NCI-H526 (cell line): Measurements from ENCODE around the gene GRK3.

Experiments
- DNase-seq, 2 experiments: peaks; one replicate each; lab custom pipeline; 2025; lab: John Stamatoyannopoulos, UW

The GRK3 gene

DNA sequence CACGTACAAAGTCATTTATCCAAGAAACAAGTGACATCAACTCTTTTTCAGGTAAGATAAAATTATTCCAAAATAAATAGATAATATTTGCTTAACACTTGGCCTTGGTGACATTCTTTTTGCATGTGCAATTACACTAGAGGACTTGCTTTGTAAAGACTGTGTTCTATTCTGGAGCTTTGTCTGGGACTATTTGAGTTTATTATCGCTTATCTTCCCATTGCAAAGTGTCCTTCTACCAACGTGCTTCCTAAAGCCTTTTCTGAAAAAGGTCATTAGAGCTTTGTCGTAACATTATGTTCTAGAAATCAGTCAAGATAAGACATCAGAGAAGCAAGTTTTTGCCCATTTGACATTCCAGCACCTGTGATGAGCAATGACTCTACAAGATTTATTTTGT is 99.2 kb downstream of the GRK3 start:
- no peak for DNase-seq

- DNase-seq, result no peak
These were observed 101.8 kb downstream of the GRK3 start for GRCh38 chr22:25666308-25666707.

DNA sequence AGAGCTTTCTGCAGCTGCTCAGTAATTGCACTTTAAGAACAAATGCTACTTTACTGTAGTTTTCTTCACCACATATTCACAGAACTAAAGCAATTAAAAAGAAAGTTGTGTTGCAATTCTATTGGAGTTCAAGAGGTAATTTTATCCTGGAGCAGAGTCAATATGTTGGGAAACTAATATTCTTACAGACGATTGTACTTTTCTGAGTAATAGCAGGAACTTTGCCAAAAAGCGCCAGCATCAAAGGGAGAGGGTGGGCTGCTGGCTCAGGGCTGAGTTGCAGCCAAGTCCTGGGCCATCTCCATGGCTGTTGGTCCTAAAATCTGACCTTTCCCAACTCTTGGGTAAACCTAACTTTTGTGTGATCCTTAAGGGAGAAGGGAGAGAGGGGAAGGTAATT is 104.0 kb downstream of the GRK3 start:
- no peak for DNase-seq

DNA sequence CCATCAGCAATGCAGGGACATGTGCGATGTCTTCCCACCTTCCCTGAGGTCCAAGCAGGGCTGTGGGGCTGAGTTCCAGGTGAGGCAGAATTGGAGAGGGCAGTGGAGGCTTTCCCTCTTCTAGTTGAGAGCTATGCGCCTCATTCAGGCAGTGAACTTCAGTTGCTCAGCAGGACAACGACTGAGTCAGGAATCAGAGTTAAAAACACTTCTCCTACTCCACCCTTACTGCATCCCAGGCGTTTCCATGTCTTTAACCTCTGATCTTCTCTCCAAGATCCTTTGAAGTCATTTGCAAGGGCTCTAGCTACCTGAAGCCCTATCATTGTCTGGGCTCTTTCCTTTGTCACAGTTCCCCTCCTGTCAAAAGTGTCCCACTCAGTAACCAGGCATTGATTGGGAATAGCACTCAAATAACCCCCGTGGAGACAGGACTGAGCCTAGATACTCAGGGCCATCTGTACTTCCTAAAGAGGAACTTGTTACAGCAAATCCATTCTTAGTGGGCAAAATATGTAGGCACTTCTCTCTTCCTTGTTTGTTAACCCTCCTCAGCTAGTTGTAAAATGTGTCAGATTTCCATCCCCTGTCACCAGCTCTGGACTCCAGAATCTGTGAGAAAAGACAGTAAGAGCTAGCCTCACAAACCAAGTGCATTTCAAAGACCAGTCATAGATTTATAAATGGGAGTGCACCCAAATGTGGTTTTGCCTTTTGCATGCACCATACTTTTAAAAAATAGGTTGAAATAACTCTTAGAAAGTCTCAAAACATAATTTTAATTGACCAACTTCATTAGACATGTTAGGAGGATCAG is 105.0 kb downstream of the GRK3 start:
- DNase-seq, result no peak

DNA sequence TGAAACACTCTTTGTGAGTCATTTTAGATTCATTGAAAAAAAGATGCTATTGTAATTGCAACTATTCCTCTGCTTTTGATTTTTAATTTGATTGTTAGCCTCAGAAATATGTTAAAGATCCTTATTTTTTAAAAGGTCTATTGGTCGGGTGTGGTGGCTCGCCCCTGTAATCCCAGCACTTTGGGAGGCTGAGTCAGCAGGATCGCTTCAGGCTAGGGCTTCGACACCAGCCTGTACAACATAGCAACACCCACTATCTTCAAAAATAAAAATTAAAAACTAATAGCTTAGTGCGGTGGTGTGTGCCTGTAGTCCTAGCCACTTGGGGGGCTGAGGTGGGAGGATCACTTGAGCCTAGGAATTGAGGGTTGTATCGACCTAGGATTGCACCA is 105.6 kb downstream of the GRK3 start:
- DNase-seq, result no peak

- DNase-seq, result no peak
These were observed 108.0 kb downstream of the GRK3 start for GRCh38 chr22:25672289-25673084.

- DNase-seq, result no peak
These were observed 109.2 kb downstream of the GRK3 start for GRCh38 chr22:25673713-25674112.

DNA sequence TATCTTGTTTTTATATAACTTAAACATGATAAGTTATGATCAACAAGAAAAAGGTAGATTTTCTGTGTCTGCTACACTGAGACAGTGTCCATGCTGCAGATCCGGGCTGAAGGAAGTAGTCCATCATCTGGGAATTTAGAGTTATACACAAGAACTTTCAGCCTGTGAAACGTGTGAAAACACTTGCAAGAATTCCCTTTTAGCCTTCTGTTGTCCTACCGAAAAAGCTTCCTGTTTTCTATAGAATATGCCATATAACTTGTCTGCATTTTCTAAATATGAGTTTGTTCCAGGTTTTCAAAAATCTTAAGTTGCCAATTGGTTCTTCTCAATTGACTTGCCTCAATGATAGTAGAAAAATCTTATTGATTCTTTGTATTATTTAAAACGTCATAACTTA is 113.2 kb downstream of the GRK3 start:
- DNase-seq, result no peak

DNA sequence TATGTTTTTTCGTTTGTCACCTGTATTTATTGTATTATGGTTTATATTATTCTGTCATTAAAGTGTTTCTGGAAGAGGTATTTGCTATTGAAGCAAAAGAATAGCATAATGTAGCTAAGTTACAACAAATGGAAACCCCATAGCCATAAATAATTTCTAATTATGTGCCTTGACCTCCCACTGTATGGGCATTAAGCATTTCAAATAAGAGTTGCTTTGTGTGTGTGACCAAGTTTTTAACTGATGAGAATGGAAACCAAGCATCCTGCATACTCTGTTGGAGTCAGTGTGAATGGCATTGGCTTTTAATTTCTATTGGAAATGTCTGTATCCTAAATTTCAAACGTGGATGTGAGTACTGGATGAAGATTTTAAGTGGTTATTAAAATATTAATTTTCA is 115.6 kb downstream of the GRK3 start:
- DNase-seq, result no peak

- no peak for DNase-seq
These were observed 116.5 kb downstream of the GRK3 start for GRCh38 chr22:25680956-25681355.

DNA sequence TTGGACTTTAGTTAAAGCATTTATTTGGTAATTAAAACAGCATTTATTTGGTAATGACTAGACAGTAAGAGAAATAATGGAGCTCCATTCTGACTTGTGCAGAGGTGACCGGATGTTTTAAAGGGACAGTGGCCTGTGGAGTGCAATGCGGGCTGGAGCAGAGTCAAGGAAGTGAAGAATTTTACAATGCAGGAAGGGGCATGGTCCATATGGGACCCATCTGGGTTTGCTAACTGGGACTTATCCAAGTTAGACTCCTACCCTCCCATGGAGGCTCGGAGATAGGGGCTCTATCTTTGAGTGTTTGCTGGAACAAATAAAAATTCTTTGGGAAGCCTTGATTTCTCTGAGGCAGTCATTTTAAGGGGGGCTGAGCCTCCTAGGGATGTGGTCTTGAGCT is 117.6 kb downstream of the GRK3 start:
- no peak for DNase-seq

- no peak for DNase-seq
These were observed 124.2 kb downstream of the GRK3 start for GRCh38 chr22:25688627-25689026.

DNA sequence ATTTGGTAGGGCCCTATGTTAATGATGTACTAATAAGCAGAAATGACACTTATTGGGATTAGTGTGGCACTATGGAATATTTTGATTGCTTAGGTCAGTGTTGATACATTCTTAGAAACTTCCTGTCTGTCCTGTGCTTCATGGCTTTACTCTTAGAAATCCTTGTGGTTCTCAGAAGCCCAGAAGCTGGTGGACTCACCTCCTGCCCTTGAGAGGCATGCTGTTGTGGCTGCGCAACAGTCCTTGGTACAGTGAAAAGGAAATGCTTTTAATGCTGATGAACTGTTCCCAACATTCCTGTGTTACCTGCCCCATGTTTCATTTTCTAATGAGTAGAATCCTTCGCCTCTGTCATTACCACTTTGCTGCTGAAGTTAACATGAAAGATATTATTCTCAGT is 125.2 kb downstream of the GRK3 start:
- DNase-seq, result no peak

GRCh38 chr22:25690798-25691197 is 126.3 kb downstream of the GRK3 start:
- DNase-seq, result no peak

- DNase-seq, result no peak
These were observed 128.2 kb downstream of the GRK3 start for GRCh38 chr22:25692397-25693267.

DNA sequence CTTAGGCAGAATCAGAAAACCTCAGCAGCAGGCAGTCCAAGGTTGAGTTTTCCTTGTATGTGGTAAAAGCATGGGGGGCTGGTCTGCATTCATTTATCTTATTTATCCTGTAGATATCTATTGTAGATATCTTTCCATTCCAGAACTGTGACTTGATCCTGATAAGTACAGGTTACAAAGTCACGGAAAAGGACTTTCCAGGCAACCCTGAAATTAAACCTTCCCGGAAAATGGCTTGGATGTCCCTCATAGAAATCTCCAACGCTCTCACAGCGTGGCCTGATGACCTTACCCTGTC is 128.7 kb downstream of the GRK3 start:
- no peak for DNase-seq

DNA sequence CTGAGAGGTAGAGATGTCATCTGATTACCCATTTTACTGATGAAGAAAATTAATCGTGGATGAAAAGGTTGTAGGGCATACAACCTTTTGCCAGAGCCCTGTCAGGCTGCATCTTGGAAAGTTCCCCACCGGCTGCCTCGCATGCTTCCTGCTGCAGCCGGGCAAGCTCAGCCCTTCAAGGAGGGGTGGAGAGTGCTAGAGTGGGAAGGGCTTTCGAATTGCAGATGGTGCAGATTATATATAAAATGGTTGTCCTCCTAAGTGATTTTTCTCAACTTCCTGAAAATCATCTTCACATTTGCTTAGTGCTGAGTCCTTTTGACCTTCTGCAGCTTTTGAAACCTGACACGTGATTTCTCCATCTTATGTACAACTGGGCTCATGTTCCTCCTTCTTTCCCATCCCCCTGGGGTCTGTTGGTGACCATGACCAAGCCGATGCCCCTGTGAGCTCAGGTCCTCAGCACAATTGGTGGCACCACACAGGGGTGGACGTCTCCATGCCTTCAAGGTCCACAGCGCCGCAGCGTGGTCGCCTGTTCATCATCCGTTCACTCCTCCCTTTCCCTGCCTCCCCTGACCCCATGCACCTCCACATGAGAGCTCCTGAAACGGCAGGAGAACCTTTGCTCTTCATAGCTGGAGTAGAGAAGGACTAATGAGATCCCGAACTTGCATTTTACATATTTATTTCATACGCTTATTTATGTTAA is 129.9 kb downstream of the GRK3 start:
- DNase-seq, result no peak

DNA sequence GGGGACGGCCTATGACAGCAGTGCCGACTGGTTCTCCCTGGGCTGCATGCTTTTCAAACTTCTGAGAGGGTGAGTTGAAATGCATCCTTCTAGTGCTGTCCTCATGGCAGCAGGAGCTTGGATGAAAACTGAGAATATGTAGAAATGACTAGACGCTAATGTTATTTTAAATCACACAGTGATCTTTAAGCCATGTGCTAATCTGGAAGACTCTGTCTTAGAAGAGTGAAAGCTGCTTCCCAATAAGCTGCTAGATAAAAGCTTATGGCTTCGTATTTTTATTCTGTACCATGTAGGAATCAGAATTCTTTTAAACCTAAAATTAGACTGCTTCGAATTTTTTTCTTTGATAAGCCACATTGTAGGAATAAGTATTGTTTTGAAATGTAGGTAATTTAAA is 130.7 kb downstream of the GRK3 start:
- DNase-seq, result no peak

DNA sequence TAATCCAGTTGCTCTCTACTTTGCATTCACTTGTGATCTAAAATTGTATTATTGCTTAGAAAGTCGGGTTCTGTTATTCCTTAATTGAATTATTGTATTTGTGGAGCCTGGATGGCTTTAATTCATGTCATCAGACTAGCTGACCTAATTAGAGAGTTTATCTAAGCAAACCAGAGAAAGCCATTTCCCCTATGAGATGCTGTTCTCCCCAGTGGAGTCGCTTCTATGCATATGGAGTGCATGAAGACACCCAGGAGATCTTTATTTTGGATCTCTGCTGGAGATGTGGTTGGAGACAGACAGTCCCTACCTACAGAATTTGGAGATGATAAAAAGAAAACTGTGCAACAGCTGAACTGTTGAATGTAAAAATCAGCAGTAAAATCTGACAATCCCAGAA is 132.3 kb downstream of the GRK3 start:
- DNase-seq, result no peak

DNA sequence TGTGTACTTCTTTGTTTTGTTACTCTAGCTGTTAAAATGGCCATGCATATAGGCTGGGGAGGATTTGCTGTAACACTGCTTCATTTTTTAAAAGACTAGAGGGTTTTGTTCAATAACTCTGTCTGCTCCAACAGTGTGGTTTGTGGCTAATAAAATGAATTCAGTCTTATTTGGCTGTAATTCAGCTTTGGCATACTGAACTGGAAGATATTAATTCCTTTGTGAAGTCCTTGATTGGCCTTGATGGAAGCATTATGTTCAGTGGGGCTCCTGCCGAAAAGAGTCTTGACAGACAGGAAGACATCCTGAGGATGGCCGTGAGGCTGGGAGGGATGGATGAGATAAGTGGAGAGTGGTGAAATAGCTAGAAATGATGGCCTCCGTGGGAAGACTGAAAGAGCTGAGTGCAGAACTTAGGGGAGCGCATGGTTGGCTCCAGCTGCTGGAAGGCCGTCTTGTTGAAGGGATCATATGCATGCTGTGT is 132.7 kb downstream of the GRK3 start:
- no peak for DNase-seq

DNA sequence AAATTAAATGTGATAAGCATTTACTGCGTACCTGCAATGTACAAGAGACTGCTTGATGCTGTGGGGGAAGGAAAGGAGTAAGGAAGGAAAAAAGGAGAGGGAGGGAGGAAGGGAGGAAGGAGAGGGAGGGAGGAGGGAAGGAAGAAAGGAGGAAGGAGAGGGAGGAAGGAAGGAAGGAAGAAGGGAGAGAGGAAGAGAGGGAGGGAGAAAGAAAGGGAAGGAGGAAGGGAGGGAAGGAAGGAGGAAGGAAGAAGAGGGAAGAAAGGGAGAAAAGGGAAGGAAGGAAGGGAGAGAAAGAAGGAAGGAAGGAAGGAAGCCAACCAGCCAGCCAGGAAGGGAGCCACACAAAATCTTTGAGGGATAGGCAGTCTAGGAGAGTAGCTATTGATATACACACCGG is 133.5 kb downstream of the GRK3 start:
- no peak for DNase-seq

- no peak for DNase-seq
These were observed 134.0 kb downstream of the GRK3 start for GRCh38 chr22:25698461-25698860.
